ENCODE data around the gene RIC8B.

DNA sequence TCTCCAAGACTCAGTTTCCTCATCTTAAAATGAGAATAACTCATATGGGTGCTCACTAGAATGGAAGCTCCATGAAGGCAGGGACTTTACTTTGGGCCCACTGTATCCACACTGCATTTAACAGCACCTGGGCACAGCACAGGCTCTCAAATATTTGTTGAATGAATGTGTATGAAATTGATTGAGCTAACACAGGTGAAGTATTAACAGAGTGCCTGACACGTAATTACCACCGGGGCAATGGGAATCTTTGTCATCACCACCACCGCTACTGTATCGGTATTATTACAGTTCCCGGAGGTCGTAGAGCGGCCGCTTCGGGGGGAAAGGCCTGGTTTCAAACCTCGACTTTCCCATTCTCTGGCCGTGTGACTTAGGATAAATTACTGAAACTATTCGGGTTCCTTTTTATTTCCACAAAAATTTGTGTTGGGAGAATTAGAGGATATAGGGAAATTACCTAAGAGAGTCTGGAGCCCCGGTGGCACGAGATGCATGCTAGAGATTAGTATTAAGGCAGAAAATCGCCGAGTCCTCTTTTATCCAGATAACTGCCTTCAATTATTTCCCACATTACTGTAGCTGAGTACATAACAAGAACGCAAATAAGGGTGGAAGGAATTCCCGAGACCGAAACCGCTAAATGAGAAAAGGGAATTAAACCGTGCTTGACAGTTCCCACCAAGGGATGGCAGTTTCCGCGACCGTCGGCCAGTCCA lies 1.0 kb upstream of the RIC8B start:
- TF ChIP-seq KDM4A (IDR thresholded peaks at IDR 0.05; ENCODE audit: low read depth, low read length, severe bottlenecking) (no peak), EP300 (IDR thresholded peaks at IDR 0.05; ENCODE audit: borderline replicate concordance in 1 of 2, low read depth in 2 of 2, low read length in 2 of 2) (no peak), POLR2A (IDR thresholded peaks at IDR 0.05; ENCODE audit: control extremely low read depth in 1 of 2, low read depth in 2 of 2, low read length in 2 of 2) (no peak), JUN (IDR thresholded peaks at IDR 0.05; ENCODE audit: low read depth, low read length) (no peak), SP2 (IDR thresholded peaks at IDR 0.05; ENCODE audit: low read length) (no peak), MAFK (IDR thresholded peaks at IDR 0.05; ENCODE audit: low read depth, low read length) (no peak), RBBP5 (IDR thresholded peaks at IDR 0.05; ENCODE audit: borderline replicate concordance, low read depth, low read length) (no peak), NRF1 (IDR thresholded peaks at IDR 0.05; ENCODE audit: low read depth, low read length) (no peak), FOSL1 (IDR thresholded peaks at IDR 0.05; ENCODE audit: insufficient read depth, low read depth, low read length) (no peak), GABPA (IDR thresholded peaks at IDR 0.05; ENCODE audit: borderline replicate concordance, insufficient read depth, low read length) (no peak), SRF (IDR thresholded peaks at IDR 0.05; ENCODE audit: low read depth, low read length) (no peak)
- TF ChIP-seq, protein P1, sequence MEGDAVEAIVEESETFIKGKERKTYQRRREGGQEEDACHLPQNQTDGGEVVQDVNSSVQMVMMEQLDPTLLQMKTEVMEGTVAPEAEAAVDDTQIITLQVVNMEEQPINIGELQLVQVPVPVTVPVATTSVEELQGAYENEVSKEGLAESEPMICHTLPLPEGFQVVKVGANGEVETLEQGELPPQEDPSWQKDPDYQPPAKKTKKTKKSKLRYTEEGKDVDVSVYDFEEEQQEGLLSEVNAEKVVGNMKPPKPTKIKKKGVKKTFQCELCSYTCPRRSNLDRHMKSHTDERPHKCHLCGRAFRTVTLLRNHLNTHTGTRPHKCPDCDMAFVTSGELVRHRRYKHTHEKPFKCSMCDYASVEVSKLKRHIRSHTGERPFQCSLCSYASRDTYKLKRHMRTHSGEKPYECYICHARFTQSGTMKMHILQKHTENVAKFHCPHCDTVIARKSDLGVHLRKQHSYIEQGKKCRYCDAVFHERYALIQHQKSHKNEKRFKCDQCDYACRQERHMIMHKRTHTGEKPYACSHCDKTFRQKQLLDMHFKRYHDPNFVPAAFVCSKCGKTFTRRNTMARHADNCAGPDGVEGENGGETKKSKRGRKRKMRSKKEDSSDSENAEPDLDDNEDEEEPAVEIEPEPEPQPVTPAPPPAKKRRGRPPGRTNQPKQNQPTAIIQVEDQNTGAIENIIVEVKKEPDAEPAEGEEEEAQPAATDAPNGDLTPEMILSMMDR (IDR thresholded peaks at IDR 0.05; ENCODE audit: control extremely low read depth in 1 of 3, insufficient read depth in 1 of 3, low read depth in 1 of 3, low read length in 3 of 3), result no peak
- TF ChIP-seq, protein P2, sequence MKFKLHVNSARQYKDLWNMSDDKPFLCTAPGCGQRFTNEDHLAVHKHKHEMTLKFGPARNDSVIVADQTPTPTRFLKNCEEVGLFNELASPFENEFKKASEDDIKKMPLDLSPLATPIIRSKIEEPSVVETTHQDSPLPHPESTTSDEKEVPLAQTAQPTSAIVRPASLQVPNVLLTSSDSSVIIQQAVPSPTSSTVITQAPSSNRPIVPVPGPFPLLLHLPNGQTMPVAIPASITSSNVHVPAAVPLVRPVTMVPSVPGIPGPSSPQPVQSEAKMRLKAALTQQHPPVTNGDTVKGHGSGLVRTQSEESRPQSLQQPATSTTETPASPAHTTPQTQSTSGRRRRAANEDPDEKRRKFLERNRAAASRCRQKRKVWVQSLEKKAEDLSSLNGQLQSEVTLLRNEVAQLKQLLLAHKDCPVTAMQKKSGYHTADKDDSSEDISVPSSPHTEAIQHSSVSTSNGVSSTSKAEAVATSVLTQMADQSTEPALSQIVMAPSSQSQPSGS (IDR thresholded peaks at IDR 0.05; ENCODE audit: low read length), result no peak
